Transverse colon (tissue), 4 donors: ENCODE results near the gene DPP4. TPM values are rescaled to one million over a fixed set of nuclear protein-coding genes. Genes with fewer than 3 reads are reported as not detected.

Experiments
- DNase-seq: peaks from one replicate; pipeline ENCODE4 v3.0.0-alpha.2; 2019
- H3K27ac ChIP-seq, 4 donors: fragments of 200-600 bp; sonication (generic); 2 replicates each; pipeline ENCODE4 v1.5.1; 2016 to 2018; ENCODE audit warnings: inconsistent platforms in 4 of 4
- H3K27me3 ChIP-seq: fragments of 200-600 bp; sonication (generic); 2 replicates; pipeline ENCODE4 v1.5.1; 2017; ENCODE audit warnings: inconsistent platforms
- H3K36me3 ChIP-seq, 4 donors: fragments of 200-600 bp; sonication (generic); 2 replicates each; pipeline ENCODE4 v1.5.1; 2017 to 2019; ENCODE audit warnings: inconsistent platforms in 4 of 4
- H3K4me1 ChIP-seq, 4 donors: fragments of 200-600 bp; sonication (generic); 2 replicates each; pipeline ENCODE4 v1.5.1; 2017 to 2020; ENCODE audit warnings: inconsistent platforms in 4 of 4
- H3K4me3 ChIP-seq, 4 donors: fragments of 200-600 bp; sonication (generic); 1 replicate in 1 of 4; 2 replicates in 3 of 4; pipeline versions ENCODE4 v1.5.1 to v1.6.1; 2017 to 2019; ENCODE audit warnings: inconsistent platforms in 4 of 4
- H3K9me3 ChIP-seq, 2 donors: fragments of 200-600 bp; sonication (generic); 2 replicates each; pipeline ENCODE4 v1.5.1; 2017 to 2019; ENCODE audit warnings: inconsistent platforms in 2 of 2
- CTCF ChIP-seq, 5 experiments: fragments of 200-600 bp in 3 of 5; fragments of 450-650 bp in 2 of 5; sonication (generic) in 3 of 5; IDR thresholded peaks; 1 replicate in 2 of 5; 2 replicates in 3 of 5; pipeline ENCODE4 v1.5.1; 2016 to 2017; ENCODE audit warnings: antibody characterized with exemption in 5 of 5, inconsistent platforms in 3 of 5, mild to moderate bottlenecking in 2 of 5, moderate library complexity in 1 of 5
- EP300 ChIP-seq: sonication (generic); formaldehyde crosslinking; IDR thresholded peaks from one replicate; pipeline ENCODE4 v1.6.1; 2017; ENCODE audit warnings: antibody characterized with exemption, low read depth
- POLR2A ChIP-seq: fragments of 450-650 bp; IDR thresholded peaks from one replicate; pipeline ENCODE4 v1.6.1; 2016; ENCODE audit warnings: antibody characterized with exemption, mild to moderate bottlenecking, moderate library complexity
- POLR2AphosphoS5 ChIP-seq, 3 donors: sonication (generic); formaldehyde crosslinking; IDR thresholded peaks; one replicate each; pipeline ENCODE4 v1.6.1; 2016; ENCODE audit warnings: antibody characterized with exemption in 3 of 3
- WGBS, 2 donors: methylation state at CpG; one replicate each; pipeline ENCODE4 v1.1.5; 2018; ENCODE audit warnings: low coverage in 1 of 2; 5-methylcytosine and 5-hydroxymethylcytosine counted together
- in situ Hi-C, 4 donors: fragments of 200-750 bp; cut with MboI; loops; one replicate each; pipeline versions ENCODE4 v1.15.0 to v1.15.1; 2017; ENCODE audit warnings: low sequenced_read_pairs in 3 of 4, low pct_ligation_motif_present in 1 of 4, low pct_unique_long_range_greater_than_20kb in 1 of 4
- intact Hi-C: fragments of 100-400 bp; cut with DNase I; formaldehyde crosslinking; loops from one replicate; pipeline ENCODE4 v1.15.1; 2023; ENCODE audit warnings: low total_unique reads
- total RNA-seq, 4 donors: library from RNA; depleted of rRNA; stranded (reverse); fragments of >200 nt; gene quantifications; one replicate each; pipeline ENCODE4 v1.1.0, GENCODE V29; 2016

The DPP4 gene
- total RNA-seq, 4 donors from 2014 or later = 1.6 to 12.7 (median 7.0) TPM

GRCh38 chr2:161992531-161992930 lies 81.5 kb downstream of the DPP4 start:
- intact Hi-C loops (no loop called here), in situ Hi-C loops (loop anchor here in 1 of 4 donors (25.0 kb wide), 1 partner anchor 345 kb away; the partner anchor contains the start of gene GCA)
- H3K36me3 ChIP-seq = no peaks in the 10 kb centered on the region
- WGBS, 2 donors = 47 to 83% methylated on average over 3 of the region's 3 CpGs
- H3K27ac ChIP-seq = no peak overlapping the region
- DNase-seq = no peak
- no peak for TF ChIP-seq CTCF (IDR thresholded peaks at IDR 0.05)
- peaks cover 0 to 6% (median 0%) of the 10 kb centered on the region in 4 donors for H3K4me1 ChIP-seq
- no peak overlapping the region for H3K4me3 ChIP-seq
- H3K27me3 ChIP-seq = no peaks in the 10 kb centered on the region
- no peaks in the 10 kb centered on the region for H3K9me3 ChIP-seq

DNA sequence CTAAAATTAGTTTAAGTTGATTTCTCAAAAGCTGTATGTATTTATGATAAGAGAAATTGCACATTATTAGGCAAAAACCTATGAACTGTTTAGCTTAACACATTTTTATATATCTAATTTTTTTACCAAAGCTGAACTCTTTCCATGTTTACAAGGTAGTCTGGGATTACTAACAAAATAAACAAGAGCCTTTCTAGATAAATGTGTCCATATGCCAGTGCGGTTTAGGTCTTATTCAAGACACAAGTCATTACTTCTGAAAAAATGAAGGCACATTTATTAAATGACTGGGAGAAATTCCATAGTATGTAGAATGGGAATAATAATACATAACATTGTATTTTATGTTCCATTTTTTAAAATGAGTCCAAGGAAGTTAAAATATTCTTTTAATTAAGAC lies 82.0 kb downstream of the DPP4 start:
- H3K27me3 ChIP-seq = no peaks in the 10 kb centered on the region
- H3K4me1 ChIP-seq = peaks cover 0 to 6% (median 0%) of the 10 kb centered on the region in 4 donors
- 85 to 87% methylated on average over 1 of the region's 1 CpG for WGBS, 2 donors
- H3K27ac ChIP-seq = no peak overlapping the region
- DNase-seq = no peak
- no peaks in the 10 kb centered on the region for H3K36me3 ChIP-seq
- H3K4me3 ChIP-seq = no peak overlapping the region
- intact Hi-C loops (no loop called here), in situ Hi-C loops (loop anchor here in 1 of 4 donors (25.0 kb wide), 1 partner anchor 345 kb away; the partner anchor contains the start of gene GCA)
- H3K9me3 ChIP-seq = no peaks in the 10 kb centered on the region
- TF ChIP-seq CTCF (IDR thresholded peaks at IDR 0.05) (no peak), EP300 (no peak), POLR2A (no peak), POLR2AphosphoS5 (IDR thresholded peaks at IDR 0.05) (no peak)

- H3K9me3 ChIP-seq = no peaks in the 10 kb centered on the region
- in situ Hi-C loops (loop anchor here in 1 of 4 donors (25.0 kb wide), 1 partner anchor 347 kb away; the partner anchor contains the start of gene GCA), intact Hi-C loops (no loop called here)
- TF ChIP-seq EP300 (no peak), CTCF (IDR thresholded peaks at IDR 0.05) (no peak), POLR2AphosphoS5 (IDR thresholded peaks at IDR 0.05) (no peak), POLR2A (no peak)
- H3K36me3 ChIP-seq = no peaks in the 10 kb centered on the region
- H3K4me3 ChIP-seq = no peak overlapping the region
- DNase-seq = no peak
- WGBS, 2 donors = 98 to 100% methylated on average over 1 of the region's 1 CpG
- H3K27me3 ChIP-seq = no peaks in the 10 kb centered on the region
- H3K27ac ChIP-seq = no peak overlapping the region
- peaks cover 0 to under 1% (median 0%) of the 10 kb centered on the region in 4 donors for H3K4me1 ChIP-seq
Measured at GRCh38 chr2:161990741-161991140, 83.3 kb downstream of the DPP4 start.

GRCh38 chr2:161990036-161990435 lies 84.0 kb downstream of the DPP4 start:
- WGBS, 2 donors = 80 to 82% methylated on average over 2 of the region's 2 CpGs
- H3K4me3 ChIP-seq = no peak overlapping the region
- DNase-seq = no peak
- in situ Hi-C loops = loop anchor here in 1 of 4 donors (25.0 kb wide), 1 partner anchor 347 kb away; the partner anchor contains the start of gene GCA
- no peaks in the 10 kb centered on the region for H3K27me3 ChIP-seq
- H3K36me3 ChIP-seq = no peaks in the 10 kb centered on the region
- intact Hi-C loops = no loop called here
- no peak overlapping the region for H3K27ac ChIP-seq
- TF ChIP-seq CTCF (IDR thresholded peaks at IDR 0.05) (no peak), EP300 (no peak), POLR2AphosphoS5 (IDR thresholded peaks at IDR 0.05) (no peak), POLR2A (no peak)
- H3K4me1 ChIP-seq = no peaks in the 10 kb centered on the region
- H3K9me3 ChIP-seq = no peaks in the 10 kb centered on the region
